ENCODE data around the gene AOC3. TPM values are rescaled to one million over a fixed set of nuclear protein-coding genes. Genes with fewer than 3 reads are reported as not detected.

Gene AOC3
- total RNA-seq, 1 experiment from 2014 or later: 0.78 TPM

Other genes starting within 250 kb of the AOC3 start
- gene RETREG3, start 241.8 kb upstream of the AOC3 start, total RNA-seq (2014; rRNA removed; shearing (Covaris generic)): 26.1 and 30.4 TPM in 2 replicates
- 51.4 and 102 TPM in 2 replicates for gene TUBG1, start 241.5 kb upstream of the AOC3 start, total RNA-seq (2014; rRNA removed; shearing (Covaris generic))
- gene TUBG2, start 191.9 kb upstream of the AOC3 start, total RNA-seq (2014; rRNA removed; shearing (Covaris generic)): 1.1 and 3.2 TPM in 2 replicates
- gene PLEKHH3, start 174.2 kb upstream of the AOC3 start, total RNA-seq (2014; rRNA removed; shearing (Covaris generic)): 46.1 and 51.0 TPM in 2 replicates
- 20.1 and 24.2 TPM in 2 replicates for gene CCR10, start 169.4 kb upstream of the AOC3 start, total RNA-seq (2014; rRNA removed; shearing (Covaris generic))
- gene CNTNAP1, start 168.7 kb upstream of the AOC3 start, total RNA-seq (2014; rRNA removed; shearing (Covaris generic)): 11.4 and 13.3 TPM in 2 replicates
- gene EZH1, start 106.2 kb upstream of the AOC3 start, total RNA-seq (2014; rRNA removed; shearing (Covaris generic)): 10.0 and 14.7 TPM in 2 replicates
- 0.51 and 1.5 TPM in 2 replicates for gene RAMP2, start 90.0 kb upstream of the AOC3 start, total RNA-seq (2014; rRNA removed; shearing (Covaris generic))
- 150 and 199 TPM in 2 replicates for gene VPS25, start 77.8 kb upstream of the AOC3 start, total RNA-seq (2014; rRNA removed; shearing (Covaris generic))
- gene WNK4, start 70.6 kb upstream of the AOC3 start, total RNA-seq (2014; rRNA removed; shearing (Covaris generic)): not detected in 2 replicates
- 53.7 and 75.4 TPM in 2 replicates for gene COA3, start 52.5 kb upstream of the AOC3 start, total RNA-seq (2014; rRNA removed; shearing (Covaris generic))
- 0.18 TPM in 1 of 2 replicates, not detected in the other for gene CNTD1, start 52.3 kb upstream of the AOC3 start, total RNA-seq (2014; rRNA removed; shearing (Covaris generic))
- gene BECN1, start 26.9 kb upstream of the AOC3 start, total RNA-seq (2014; rRNA removed; shearing (Covaris generic)): 71.6 and 109 TPM in 2 replicates
- gene PSME3, start 17.8 kb upstream of the AOC3 start, total RNA-seq (2014; rRNA removed; shearing (Covaris generic)): 53.6 and 116 TPM in 2 replicates
- not detected in 2 replicates for gene AOC2, start 6.6 kb upstream of the AOC3 start, total RNA-seq (2014; rRNA removed; shearing (Covaris generic))
- not detected in 2 replicates for gene G6PC1, start 49.6 kb downstream of the AOC3 start, total RNA-seq (2014; rRNA removed; shearing (Covaris generic))
- 15.3 and 42.3 TPM in 2 replicates for gene AARSD1, start 113.3 kb downstream of the AOC3 start, total RNA-seq (2014; rRNA removed; shearing (Covaris generic))
- not detected in 2 replicates for gene PTGES3L, start 128.9 kb downstream of the AOC3 start, total RNA-seq (2014; rRNA removed; shearing (Covaris generic))
- 7.2 and 9.5 TPM in 2 replicates for gene RUNDC1, start 129.4 kb downstream of the AOC3 start, total RNA-seq (2014; rRNA removed; shearing (Covaris generic))
- 1,864 and 2,481 TPM in 2 replicates for gene RPL27, start 147.2 kb downstream of the AOC3 start, total RNA-seq (2014; rRNA removed; shearing (Covaris generic))
- gene IFI35, start 155.6 kb downstream of the AOC3 start, total RNA-seq (2014; rRNA removed; shearing (Covaris generic)): 34.8 and 41.6 TPM in 2 replicates
- gene VAT1, start 171.2 kb downstream of the AOC3 start, total RNA-seq (2014; rRNA removed; shearing (Covaris generic)): 307 and 355 TPM in 2 replicates
- 10.4 and 10.9 TPM in 2 replicates for gene RND2, start 174.0 kb downstream of the AOC3 start, total RNA-seq (2014; rRNA removed; shearing (Covaris generic))

All from G401 (cell line).